K562 (cell line): ENCODE measurements around the gene ZMIZ1. TPM values are rescaled to one million over a fixed set of nuclear protein-coding genes. Genes with fewer than 3 reads are reported as not detected.

ENCODE experiments used
- ATF3 ChIP-seq, 2 experiments: fragments of 450-650 bp in 1 of 2; sonication (generic) in 1 of 2; formaldehyde crosslinking in 1 of 2; IDR thresholded peaks in 1 of 2; conservative IDR thresholded peaks in 1 of 2; 2 replicates each; pipeline versions ENCODE4 v1.6.1 to v1.8.1; 2016 to 2023; ENCODE audit warnings: mild to moderate bottlenecking in 2 of 2, moderate library complexity in 2 of 2, inconsistent platforms in 1 of 2, missing genetic modification reagents in 1 of 2
- GABPB2 ChIP-seq: fragments of 250-450 bp; sonication (Bioruptor Pico); conservative IDR thresholded peaks from 2 replicates; pipeline ENCODE4 v1.5.1; 2021; ENCODE audit warnings: mild to moderate bottlenecking
- HOXB6 ChIP-seq: fragments of 250-450 bp; sonication (Bioruptor Pico); IDR thresholded peaks from 2 replicates; pipeline ENCODE4 v1.5.1; 2022; ENCODE audit warnings: mild to moderate bottlenecking, borderline replicate concordance
- KAT7 ChIP-seq: sonication (generic); formaldehyde crosslinking; IDR thresholded peaks from 2 replicates; pipeline ENCODE4 v1.8.0; 2022; ENCODE audit warnings: missing genetic modification reagents, mild to moderate bottlenecking, borderline replicate concordance
- KLF10 ChIP-seq: fragments of 250-450 bp; sonication (Bioruptor Pico); IDR thresholded peaks from 2 replicates; pipeline ENCODE4 v1.6.1; 2021; ENCODE audit warnings: matching md5 sums
- MIER1 ChIP-seq: fragments of 450-650 bp; IDR thresholded peaks from 2 replicates; pipeline ENCODE4 v1.6.1; 2016; ENCODE audit warnings: antibody characterized with exemption, mild to moderate bottlenecking, low read depth
- PHB ChIP-seq: fragments of 250-450 bp; sonication (Bioruptor Pico); IDR thresholded peaks from 2 replicates; pipeline ENCODE4 v1.5.0; 2021
- PHB2 ChIP-seq: fragments of 450-650 bp; IDR thresholded peaks from 2 replicates; pipeline ENCODE4 v1.6.1; 2017; ENCODE audit warnings: low read depth
- POU5F1 ChIP-seq: fragments of 150-350 bp; IDR thresholded peaks from 2 replicates; pipeline ENCODE4 v1.6.1; 2014; ENCODE audit warnings: borderline replicate concordance, low read length, low read depth, mild to moderate bottlenecking; ENCODE audit not compliant: partially characterized antibody
- SP2 ChIP-seq: IDR thresholded peaks from 2 replicates; pipeline ENCODE4 v1.6.1; 2011; ENCODE audit warnings: mild to moderate bottlenecking, low read depth, low read length, moderate library complexity; ENCODE audit not compliant: poor library complexity, severe bottlenecking; ENCODE audit errors: extremely low read depth
- SRSF9 ChIP-seq: fragments of 200-400 bp; formaldehyde crosslinking; IDR thresholded peaks from 2 replicates; pipeline ENCODE4 v1.6.1; 2017; ENCODE audit warnings: low read depth, low read length, borderline replicate concordance
- TRIM24 ChIP-seq, 2 experiments: fragments of 450-650 bp; IDR thresholded peaks; 2 replicates each; pipeline ENCODE4 v1.6.1; 2016
- ZBTB43 ChIP-seq: sonication (generic); formaldehyde crosslinking; IDR thresholded peaks from 2 replicates; pipeline ENCODE4 v1.8.0; 2023; ENCODE audit warnings: mild to moderate bottlenecking, missing genetic modification reagents
- ZKSCAN1 ChIP-seq: fragments of 150-350 bp; IDR thresholded peaks from 2 replicates; pipeline ENCODE4 v1.6.1; 2016; ENCODE audit warnings: low read depth, low read length
- ZNF583 ChIP-seq: fragments of 250-450 bp; sonication (Bioruptor Pico); IDR thresholded peaks from 2 replicates; pipeline ENCODE4 v1.4.0; 2020
- polyA plus RNA-seq, 8 experiments: library from polyadenylated mRNA; depleted of rRNA in 4 of 8; stranded (reverse) in 5 of 8; unstranded in 3 of 8; fragments of >200 nt; fragmentation: Nextera tagmentation in 2 of 8; fragmentation: Illumina TruSeq in 1 of 8; extraction: Ambion mirVana in 2 of 8; extraction: Trizol in 1 of 8; gene quantifications; 2 replicates each; pipeline versions ENCODE4 v1.2.1 to v1.2.3, GENCODE V29; 2011 to 2014; ENCODE audit warnings: inconsistent platforms in 1 of 8, missing spikeins in 1 of 8
- total RNA-seq, 7 experiments: library from RNA; depleted of rRNA in 6 of 7; stranded (reverse); fragments of >200 nt in 6 of 7; fragmentation: Illumina TruSeq in 2 of 7; extraction: Trizol in 2 of 7; gene quantifications; 2 replicates each; pipeline versions ENCODE4 v1.2.1 to v1.2.3, GENCODE V29; 2011 to 2021; ENCODE audit warnings: low replicate concordance in 1 of 7
- TF ChIP-seq, protein P1 (sequence below), 2 experiments: IDR thresholded peaks; 2 replicates each; pipeline ENCODE4 v1.6.1; 2012; ENCODE audit warnings: improper control_type of control experiment in 2 of 2, low read depth in 2 of 2, low read length in 2 of 2, borderline replicate concordance in 1 of 2
- TF ChIP-seq, protein P2 (sequence below): fragments of 200-800 bp; sonication (Bioruptor generic); IDR thresholded peaks from 2 replicates; pipeline ENCODE4 v1.6.1; 2016; ENCODE audit warnings: missing genetic modification characterization, missing compliant biosample characterization

ZMIZ1 gene
- total and polyA plus RNA-seq, 9 of the 15 experiments (the other 6 are each of a cell fraction or from before 2014, with no cell fraction given) = 1.0 to 37.3 (median 4.3) TPM

GRCh38 chr10:79148452-79149344 is 79.9 kb downstream of the ZMIZ1 start (continued):
- TF ChIP-seq ZNF583 (CRISPR knock-in tag) (0 out of 2 replicates have a peak, but pooled peaks have one; percentile 39), KLF10 (no peak), SP2 (no peak), TRIM24 (IDR thresholded peaks at IDR 0.05) (0 out of 4 replicates have a peak, but pooled peaks of 1 of the 2 experiments have one; percentile 9), GABPB2 (CRISPR knock-in tag) (no peak), HOXB6 (CRISPR knock-in tag) (no peak), ZKSCAN1 (peak; percentile 48; the same call in 1 of the 2 replicates), PHB2 (no peak), POU5F1 (no peak), KAT7 (CRISPR knock-in tag) (no peak), MIER1 (no peak), PHB (CRISPR knock-in tag) (no peak), SRSF9 (no peak), ZBTB43 (CRISPR knock-in tag) (no peak), ATF3 (IDR thresholded peaks at IDR 0.05) (no peak; the same call in 1 of the 2 replicates), ATF3 (CRISPR knock-in tag; conservative IDR thresholded peaks at IDR 0.05) (no peak; the same call in 1 of the 2 replicates)
- TF ChIP-seq, protein P1, sequence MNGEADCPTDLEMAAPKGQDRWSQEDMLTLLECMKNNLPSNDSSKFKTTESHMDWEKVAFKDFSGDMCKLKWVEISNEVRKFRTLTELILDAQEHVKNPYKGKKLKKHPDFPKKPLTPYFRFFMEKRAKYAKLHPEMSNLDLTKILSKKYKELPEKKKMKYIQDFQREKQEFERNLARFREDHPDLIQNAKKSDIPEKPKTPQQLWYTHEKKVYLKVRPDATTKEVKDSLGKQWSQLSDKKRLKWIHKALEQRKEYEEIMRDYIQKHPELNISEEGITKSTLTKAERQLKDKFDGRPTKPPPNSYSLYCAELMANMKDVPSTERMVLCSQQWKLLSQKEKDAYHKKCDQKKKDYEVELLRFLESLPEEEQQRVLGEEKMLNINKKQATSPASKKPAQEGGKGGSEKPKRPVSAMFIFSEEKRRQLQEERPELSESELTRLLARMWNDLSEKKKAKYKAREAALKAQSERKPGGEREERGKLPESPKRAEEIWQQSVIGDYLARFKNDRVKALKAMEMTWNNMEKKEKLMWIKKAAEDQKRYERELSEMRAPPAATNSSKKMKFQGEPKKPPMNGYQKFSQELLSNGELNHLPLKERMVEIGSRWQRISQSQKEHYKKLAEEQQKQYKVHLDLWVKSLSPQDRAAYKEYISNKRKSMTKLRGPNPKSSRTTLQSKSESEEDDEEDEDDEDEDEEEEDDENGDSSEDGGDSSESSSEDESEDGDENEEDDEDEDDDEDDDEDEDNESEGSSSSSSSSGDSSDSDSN (IDR thresholded peaks at IDR 0.05; ENCODE audit: borderline replicate concordance in 1 of 2, low read depth in 2 of 2, low read length in 2 of 2) = peak; percentile 92 to 99; a peak in 3 of 4 replicates
- TF ChIP-seq, protein P2, sequence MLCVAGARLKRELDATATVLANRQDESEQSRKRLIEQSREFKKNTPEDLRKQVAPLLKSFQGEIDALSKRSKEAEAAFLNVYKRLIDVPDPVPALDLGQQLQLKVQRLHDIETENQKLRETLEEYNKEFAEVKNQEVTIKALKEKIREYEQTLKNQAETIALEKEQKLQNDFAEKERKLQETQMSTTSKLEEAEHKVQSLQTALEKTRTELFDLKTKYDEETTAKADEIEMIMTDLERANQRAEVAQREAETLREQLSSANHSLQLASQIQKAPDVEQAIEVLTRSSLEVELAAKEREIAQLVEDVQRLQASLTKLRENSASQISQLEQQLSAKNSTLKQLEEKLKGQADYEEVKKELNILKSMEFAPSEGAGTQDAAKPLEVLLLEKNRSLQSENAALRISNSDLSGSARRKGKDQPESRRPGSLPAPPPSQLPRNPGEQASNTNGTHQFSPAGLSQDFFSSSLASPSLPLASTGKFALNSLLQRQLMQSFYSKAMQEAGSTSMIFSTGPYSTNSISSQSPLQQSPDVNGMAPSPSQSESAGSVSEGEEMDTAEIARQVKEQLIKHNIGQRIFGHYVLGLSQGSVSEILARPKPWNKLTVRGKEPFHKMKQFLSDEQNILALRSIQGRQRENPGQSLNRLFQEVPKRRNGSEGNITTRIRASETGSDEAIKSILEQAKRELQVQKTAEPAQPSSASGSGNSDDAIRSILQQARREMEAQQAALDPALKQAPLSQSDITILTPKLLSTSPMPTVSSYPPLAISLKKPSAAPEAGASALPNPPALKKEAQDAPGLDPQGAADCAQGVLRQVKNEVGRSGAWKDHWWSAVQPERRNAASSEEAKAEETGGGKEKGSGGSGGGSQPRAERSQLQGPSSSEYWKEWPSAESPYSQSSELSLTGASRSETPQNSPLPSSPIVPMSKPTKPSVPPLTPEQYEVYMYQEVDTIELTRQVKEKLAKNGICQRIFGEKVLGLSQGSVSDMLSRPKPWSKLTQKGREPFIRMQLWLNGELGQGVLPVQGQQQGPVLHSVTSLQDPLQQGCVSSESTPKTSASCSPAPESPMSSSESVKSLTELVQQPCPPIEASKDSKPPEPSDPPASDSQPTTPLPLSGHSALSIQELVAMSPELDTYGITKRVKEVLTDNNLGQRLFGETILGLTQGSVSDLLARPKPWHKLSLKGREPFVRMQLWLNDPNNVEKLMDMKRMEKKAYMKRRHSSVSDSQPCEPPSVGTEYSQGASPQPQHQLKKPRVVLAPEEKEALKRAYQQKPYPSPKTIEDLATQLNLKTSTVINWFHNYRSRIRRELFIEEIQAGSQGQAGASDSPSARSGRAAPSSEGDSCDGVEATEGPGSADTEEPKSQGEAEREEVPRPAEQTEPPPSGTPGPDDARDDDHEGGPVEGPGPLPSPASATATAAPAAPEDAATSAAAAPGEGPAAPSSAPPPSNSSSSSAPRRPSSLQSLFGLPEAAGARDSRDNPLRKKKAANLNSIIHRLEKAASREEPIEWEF (CRISPR knock-in tag) = no peak
